ENCODE results near the gene OSM. TPM values are rescaled to one million over a fixed set of nuclear protein-coding genes. Genes with fewer than 3 reads are reported as not detected.
A peak's percentile ranks its signal among the peaks of the same experiment; 100 is the strongest.

Gene OSM
- total and polyA plus RNA-seq, 7 donors: 0.60 to 12.8 (median 1.5) TPM

DNA sequence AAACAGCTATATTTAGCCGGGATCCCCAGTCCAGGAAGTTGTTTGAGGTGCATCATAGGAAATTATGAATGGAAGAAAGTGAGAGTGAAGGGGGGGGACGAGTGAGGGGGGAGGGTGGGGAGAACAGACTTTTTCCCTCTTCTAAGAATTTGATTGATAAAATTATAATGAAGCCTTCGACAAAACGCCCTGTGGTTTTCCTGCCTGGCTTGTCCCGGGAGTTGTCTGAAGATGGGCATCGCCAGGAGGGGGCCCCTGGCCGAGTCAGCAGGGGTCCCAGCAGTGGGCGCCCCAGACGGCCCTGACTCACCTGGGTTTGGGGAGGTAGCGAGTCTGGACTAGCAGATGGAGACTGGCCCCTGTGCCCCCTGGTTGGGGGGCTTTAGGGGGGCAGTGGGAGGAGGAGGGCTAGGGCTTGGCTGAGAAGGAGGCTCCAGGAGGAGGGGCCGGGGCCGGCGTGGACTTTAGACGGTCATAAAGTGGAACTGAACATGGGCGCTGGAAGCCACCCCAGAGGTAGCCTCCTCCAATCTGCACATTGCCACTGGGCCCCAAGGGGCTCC, 19.8 kb downstream of the OSM start:
- H3K4me3 ChIP-seq: peak overlapping the region in 3 of 4 donors; percentile 40 to 50 (median 47)
- DNase-seq: no peak
- no peaks in the 10 kb centered on the region for H3K36me3 ChIP-seq
- no peak for TF ChIP-seq POLR2AphosphoS5 (IDR thresholded peaks at IDR 0.05)
- no peak for TF ChIP-seq EP300 (IDR thresholded peaks at IDR 0.05)
- TF ChIP-seq POLR2A (IDR thresholded peaks at IDR 0.05): no peak
- TF ChIP-seq, protein P1, sequence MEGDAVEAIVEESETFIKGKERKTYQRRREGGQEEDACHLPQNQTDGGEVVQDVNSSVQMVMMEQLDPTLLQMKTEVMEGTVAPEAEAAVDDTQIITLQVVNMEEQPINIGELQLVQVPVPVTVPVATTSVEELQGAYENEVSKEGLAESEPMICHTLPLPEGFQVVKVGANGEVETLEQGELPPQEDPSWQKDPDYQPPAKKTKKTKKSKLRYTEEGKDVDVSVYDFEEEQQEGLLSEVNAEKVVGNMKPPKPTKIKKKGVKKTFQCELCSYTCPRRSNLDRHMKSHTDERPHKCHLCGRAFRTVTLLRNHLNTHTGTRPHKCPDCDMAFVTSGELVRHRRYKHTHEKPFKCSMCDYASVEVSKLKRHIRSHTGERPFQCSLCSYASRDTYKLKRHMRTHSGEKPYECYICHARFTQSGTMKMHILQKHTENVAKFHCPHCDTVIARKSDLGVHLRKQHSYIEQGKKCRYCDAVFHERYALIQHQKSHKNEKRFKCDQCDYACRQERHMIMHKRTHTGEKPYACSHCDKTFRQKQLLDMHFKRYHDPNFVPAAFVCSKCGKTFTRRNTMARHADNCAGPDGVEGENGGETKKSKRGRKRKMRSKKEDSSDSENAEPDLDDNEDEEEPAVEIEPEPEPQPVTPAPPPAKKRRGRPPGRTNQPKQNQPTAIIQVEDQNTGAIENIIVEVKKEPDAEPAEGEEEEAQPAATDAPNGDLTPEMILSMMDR (IDR thresholded peaks at IDR 0.05): no peak
- 5 to 17% methylated on average over 15 of the region's 15 CpGs for WGBS, 2 donors
- H3K4me1 ChIP-seq: peaks cover 0 to 23% (median 18%) of the 10 kb centered on the region in 4 donors
- peaks cover 5 to 54% (median 24%) of the 10 kb centered on the region in 3 donors for H3K27me3 ChIP-seq
- peak overlapping the region in 1 of 4 donors; percentile 29 for H3K27ac ChIP-seq
- intact Hi-C loops (cut with DNase I): loop anchor here (5.0 kb wide), 1 partner anchor 50 kb away; no protein-coding TSS in a partner anchor
- no peaks in the 10 kb centered on the region for H3K9me3 ChIP-seq

GRCh38 chr22:30245985-30246813, 20.5 kb downstream of the OSM start, which contains the start of gene LIF:
TSS of gene LIF (minus strand) at chr22:30246759. CDS start at chr22:30246695, 64 bp downstream.
- Histone ChIP-seq H3K36me3 (no peaks in the 10 kb centered on the region), H3K4me3 (peak within 1 kb of the TSS; percentile 7 to 50 (median 44)), H3K27ac (peak within 1 kb of the TSS in 2 of 4 donors; percentile 9 to 29), H3K27me3 (peaks cover 5 to 54% (median 24%) of the 10 kb centered on the region in 3 donors), H3K4me1 (peaks cover 0 to 23% (median 18%) of the 10 kb centered on the region in 4 donors), H3K9me3 (no peaks in the 10 kb centered on the region)
- no peak for DNase-seq
- intact Hi-C loops (cut with DNase I): loop anchor here (5.0 kb wide), 1 partner anchor 49 kb away; no protein-coding TSS in a partner anchor
- no peak for TF ChIP-seq EP300 (IDR thresholded peaks at IDR 0.05)
- no peak for TF ChIP-seq POLR2AphosphoS5 (IDR thresholded peaks at IDR 0.05)
- no peak for TF ChIP-seq POLR2A (IDR thresholded peaks at IDR 0.05)
- TF ChIP-seq, protein P1 (IDR thresholded peaks at IDR 0.05): no peak
- WGBS, 2 donors: 1 to 3% methylated on average over 64 of the region's 64 CpGs

- Histone ChIP-seq H3K4me1 (peaks cover 0 to 18% (median 15%) of the 10 kb centered on the region in 4 donors), H3K27ac (peak overlapping the region in 2 of 4 donors; percentile 9 to 29), H3K4me3 (peak overlapping the region in 3 of 4 donors; percentile 40 to 50 (median 47)), H3K27me3 (peaks cover 5 to 54% (median 24%) of the 10 kb centered on the region in 3 donors), H3K9me3 (no peaks in the 10 kb centered on the region), H3K36me3 (no peaks in the 10 kb centered on the region)
- intact Hi-C loops (cut with DNase I): loop anchor here (5.0 kb wide), 1 partner anchor 48 kb away; no protein-coding TSS in a partner anchor
- WGBS, 2 donors: 37 to 55% methylated on average over 15 of the region's 15 CpGs
- TF ChIP-seq, protein P1 (IDR thresholded peaks at IDR 0.05): no peak
- no peak for TF ChIP-seq POLR2AphosphoS5 (IDR thresholded peaks at IDR 0.05)
- TF ChIP-seq POLR2A (IDR thresholded peaks at IDR 0.05): no peak
- no peak for TF ChIP-seq EP300 (IDR thresholded peaks at IDR 0.05)
- no peak for DNase-seq
Observed at GRCh38 chr22:30245181-30245984, 21.3 kb downstream of the OSM start.

- peaks cover 5 to 52% (median 24%) of the 10 kb centered on the region in 3 donors for H3K27me3 ChIP-seq
- no peak overlapping the region for H3K4me3 ChIP-seq
- peaks cover 0 to 15% (median 15%) of the 10 kb centered on the region in 4 donors for H3K4me1 ChIP-seq
- no peak overlapping the region for H3K27ac ChIP-seq
- TF ChIP-seq EP300 (IDR thresholded peaks at IDR 0.05): no peak
- no peak for TF ChIP-seq POLR2AphosphoS5 (IDR thresholded peaks at IDR 0.05)
- no peak for TF ChIP-seq POLR2A (IDR thresholded peaks at IDR 0.05)
- TF ChIP-seq, protein P1 (IDR thresholded peaks at IDR 0.05): no peak
- no peaks in the 10 kb centered on the region for H3K36me3 ChIP-seq
- no peak for DNase-seq
- H3K9me3 ChIP-seq: no peaks in the 10 kb centered on the region
- 95% methylated on average over 5 of the region's 5 CpGs for WGBS, 2 donors
- intact Hi-C loops (cut with DNase I): loop anchor here (5.0 kb wide), 1 partner anchor 47 kb away; no protein-coding TSS in a partner anchor
Observed at GRCh38 chr22:30244641-30245040, 22.0 kb downstream of the OSM start.

All from sigmoid colon (tissue), 7 donors.